HK-2 (cell line): ENCODE measurements around the gene ARHGAP22.
A peak's percentile ranks its signal among the peaks of the same experiment; 100 is the strongest.
"Not testable (repeated sequence)": the region's sequence is repeated elsewhere in the genome, so short reads cannot be mapped to it uniquely, and the experiment has no call there.

Experiments used
- DNase-seq: peaks from one replicate; pipeline ENCODE4 v3.0.0-alpha.2; 2018; ENCODE audit not compliant: unreplicated experiment

The ARHGAP22 gene

GRCh38 chr10:48450233-48450740 lies 154.6 kb downstream of the ARHGAP22 start:
- DNase-seq: no peak

GRCh38 chr10:48449501-48450232 lies 155.2 kb downstream of the ARHGAP22 start:
- no peak for DNase-seq

DNA sequence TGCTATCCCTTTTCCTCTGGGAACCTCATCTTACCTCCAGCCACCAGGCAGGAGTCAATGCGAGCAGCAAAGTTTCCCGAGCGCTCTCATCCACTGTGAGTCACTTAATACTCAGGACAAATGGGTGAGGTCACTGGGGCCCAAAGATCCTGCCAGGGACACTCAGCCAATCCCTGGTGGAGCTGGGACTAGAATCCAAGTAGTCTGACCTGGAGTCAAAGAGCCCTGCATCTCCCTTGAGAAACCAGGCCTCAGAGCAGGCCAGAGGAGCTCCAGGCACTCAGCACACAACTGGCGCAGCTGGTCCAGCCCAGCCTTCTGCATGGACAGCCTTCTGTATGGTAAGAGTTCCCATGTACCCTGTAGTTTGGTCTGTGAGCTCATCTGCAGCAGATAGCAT lies 156.1 kb downstream of the ARHGAP22 start:
- peak; percentile 65 for DNase-seq

DNA sequence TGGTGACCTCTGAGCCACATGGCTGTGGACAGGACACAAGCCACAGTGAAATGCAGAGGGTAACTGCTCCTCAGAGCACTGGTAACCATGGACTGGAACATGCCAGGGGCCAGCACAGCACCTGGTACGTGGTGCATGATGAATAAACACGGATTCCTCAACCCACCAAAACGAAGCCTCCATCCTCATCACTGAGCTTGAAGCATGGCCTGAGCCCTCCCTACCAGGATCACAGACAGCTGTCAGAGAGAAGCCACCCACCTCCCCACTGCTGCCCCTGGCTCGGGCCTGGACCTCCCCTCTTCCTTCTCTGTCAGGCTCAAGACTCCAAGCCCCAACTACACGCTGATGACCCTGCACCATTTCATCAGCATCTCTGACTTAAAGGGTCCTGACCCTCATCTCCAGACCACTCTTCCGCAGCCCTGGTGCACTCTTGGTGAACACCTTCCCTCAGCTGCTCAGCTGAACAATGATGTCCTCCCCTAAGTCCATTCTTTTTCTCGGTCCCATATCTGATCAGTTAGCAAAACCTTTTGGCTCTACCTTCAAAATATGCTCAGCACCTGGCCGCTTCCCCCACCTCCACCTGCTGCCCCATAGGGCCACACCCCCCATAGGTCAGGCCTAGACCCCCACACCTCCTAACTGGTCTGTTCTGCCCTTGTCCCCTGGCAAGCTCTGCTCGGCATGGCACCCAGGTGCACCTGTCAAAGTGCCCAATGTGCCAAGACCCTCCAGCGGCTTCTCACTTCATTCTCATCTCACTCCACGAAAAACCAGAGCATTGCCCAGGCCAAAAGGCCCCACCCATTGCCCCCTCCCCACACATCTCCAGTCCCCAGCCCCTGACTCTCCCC lies 157.3 kb downstream of the ARHGAP22 start:
- DNase-seq: no peak

DNA sequence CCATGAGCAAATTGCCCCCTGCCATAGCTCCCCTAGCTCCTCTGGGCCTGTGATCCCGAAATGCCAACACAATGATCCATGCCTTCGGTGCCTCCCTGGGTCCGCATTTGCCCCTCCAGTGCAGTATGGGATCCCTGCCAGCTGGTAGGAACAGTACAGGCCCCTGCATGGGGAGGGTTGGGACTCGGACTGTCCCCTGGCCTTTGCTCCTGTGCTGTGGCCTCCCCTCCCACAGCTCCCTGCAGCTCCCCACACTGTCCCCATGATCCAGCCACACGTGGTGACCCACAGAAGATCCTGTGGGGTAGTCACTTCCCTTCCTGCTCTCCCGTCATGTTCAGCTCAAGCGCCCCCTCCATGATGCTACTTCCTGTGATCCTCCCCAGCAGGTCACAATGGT lies 158.1 kb downstream of the ARHGAP22 start:
- DNase-seq: no peak

DNA sequence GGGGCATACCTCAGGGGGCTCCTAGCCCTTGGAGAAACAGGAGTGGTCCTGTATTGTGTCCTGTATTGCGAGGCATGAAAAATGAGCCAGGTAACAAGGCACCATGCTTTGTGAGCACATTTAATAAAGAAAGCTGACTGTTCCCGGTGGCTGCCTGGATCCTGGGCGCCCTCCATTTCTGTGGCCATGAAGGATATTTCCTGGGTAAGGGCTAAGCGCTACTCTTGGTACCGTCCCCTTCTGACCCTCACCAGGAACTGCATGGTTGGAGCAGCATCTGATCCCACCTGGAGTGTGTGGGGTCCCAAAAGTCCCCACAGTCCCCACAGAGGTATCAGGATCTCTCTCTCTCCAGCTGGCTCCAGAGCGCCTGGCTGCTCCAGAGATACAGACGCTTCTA lies 158.9 kb downstream of the ARHGAP22 start:
- no peak for DNase-seq

DNA sequence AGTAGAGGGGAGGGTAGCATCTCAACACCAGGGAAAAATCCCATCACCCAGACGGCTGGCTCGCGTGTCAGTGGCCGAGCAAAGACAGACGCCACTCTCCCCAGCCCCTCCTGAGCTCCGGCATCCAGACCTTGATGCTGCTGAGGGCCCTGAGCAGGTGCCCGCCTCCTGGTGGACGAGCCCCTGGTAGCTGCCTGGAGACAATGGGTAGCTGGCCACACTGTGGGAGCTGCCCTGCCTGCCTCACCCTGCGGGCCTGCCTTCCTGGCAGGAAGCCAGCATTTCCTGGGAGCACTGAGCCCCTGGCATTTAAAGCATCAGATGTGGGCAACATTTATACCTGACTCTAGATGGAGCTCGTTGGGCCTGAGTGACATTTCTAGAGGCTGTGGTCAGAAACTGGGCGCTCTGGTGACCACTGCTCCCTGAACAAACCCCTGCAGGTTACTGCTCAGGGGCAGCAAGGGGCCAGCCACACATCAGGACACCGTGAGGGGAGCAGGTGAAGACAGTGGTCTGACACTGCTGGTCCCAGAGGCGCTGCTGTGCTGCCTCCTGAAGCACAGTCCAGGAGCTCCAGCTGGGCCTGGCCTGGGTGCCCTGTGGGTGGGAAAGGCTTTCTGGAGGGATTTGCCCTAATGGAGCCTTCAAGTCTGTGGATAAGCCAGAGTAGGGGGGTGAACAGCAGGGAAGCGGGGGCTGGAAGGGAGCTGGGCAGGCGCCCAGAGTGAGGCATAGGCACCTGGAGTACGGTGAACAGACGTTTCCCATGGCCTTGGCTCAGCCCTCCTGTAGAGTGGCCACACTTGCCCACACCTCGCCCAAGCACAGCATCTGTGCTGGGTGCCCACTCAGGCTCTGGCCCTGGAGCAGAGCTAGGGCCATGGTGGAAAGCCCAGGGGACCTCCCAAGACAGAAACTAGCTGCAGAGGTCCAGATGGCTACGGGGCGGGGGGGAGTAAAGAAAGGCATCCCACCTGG lies 159.7 kb downstream of the ARHGAP22 start:
- peak; percentile 66 for DNase-seq

- DNase-seq: no peak
These were observed 160.6 kb downstream of the ARHGAP22 start for GRCh38 chr10:48444266-48444665.

GRCh38 chr10:48442809-48443177 lies 162.1 kb downstream of the ARHGAP22 start:
- no peak for DNase-seq

- DNase-seq: no peak
These were observed 162.6 kb downstream of the ARHGAP22 start for GRCh38 chr10:48442090-48442808.

DNA sequence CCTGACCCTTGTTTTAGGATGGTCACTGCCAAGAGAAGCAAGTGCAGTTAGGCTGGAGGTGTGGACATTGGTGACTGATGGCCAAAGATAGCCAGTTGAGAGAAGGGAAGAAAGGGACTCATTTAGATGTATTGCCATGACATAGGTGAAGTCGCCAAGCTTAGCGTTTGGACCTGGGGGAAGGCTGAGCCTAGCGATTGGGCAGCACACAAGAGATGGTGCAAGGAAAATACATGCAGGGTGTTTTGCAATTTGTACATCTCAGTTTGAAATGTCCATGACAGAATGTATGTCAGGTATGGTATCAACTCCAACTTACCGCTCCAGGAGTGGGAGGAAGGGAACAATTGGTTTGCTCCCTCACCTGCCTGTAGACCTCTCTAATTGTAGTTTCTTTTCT lies 164.1 kb downstream of the ARHGAP22 start:
- no peak for DNase-seq

GRCh38 chr10:48439581-48440041 lies 165.3 kb downstream of the ARHGAP22 start:
- no peak for DNase-seq

DNA sequence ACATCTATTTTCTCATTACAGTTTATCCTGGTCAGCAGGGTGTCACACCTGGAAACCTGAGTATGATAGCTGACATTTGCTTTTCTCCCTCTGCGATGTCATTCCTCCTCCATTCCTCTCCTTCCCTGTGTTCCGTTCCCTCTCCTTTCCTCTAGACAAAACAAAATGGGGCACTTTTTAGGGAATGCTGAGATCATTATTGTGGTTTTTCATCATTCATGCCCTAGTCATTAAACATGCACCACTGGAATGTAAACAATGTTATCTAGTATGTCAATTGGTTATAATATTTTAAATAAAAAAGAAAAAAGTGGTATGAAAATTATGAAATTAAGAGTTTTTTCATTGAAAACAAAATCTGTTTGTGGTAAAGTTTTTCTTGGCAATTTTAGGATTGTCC lies 165.8 kb downstream of the ARHGAP22 start:
- no peak for DNase-seq

DNA sequence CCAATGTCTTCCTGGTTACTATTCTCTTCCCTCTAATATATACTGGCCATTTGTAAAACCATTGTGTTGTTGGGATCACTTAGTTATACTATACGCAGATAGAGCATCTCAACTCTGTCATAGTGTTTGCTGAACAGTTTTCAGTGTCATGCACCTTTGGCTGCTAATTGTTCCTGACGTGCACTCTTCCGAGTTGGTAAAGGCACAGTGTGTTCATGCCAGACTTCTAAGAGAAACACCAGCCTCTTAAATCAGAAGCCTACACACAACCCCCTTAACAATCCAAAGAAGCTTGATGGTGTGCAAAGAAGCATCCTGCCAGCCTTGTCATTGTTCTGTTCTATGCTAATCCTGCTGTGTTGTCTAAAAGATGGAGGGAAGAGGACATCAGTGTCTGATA lies 167.3 kb downstream of the ARHGAP22 start:
- no peak for DNase-seq

DNA sequence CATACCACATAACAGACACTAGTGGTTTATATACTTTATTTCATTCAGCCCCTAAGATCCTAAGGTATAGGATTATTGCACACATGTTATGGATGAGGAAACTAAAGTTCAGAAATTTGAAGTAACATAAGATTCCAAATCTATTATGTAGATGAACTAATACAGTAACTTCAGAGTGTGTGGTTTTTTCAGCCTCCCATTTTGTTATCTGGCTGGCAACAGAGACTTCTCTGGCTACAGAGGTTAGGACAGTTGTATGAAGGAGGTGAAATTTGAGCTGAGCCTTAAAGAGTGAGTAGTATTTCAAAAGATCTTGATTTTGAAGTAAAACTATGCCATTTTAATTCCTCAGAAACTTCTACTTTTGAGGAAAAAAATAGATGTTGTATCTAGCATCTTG lies 173.0 kb downstream of the ARHGAP22 start:
- DNase-seq: no peak

DNA sequence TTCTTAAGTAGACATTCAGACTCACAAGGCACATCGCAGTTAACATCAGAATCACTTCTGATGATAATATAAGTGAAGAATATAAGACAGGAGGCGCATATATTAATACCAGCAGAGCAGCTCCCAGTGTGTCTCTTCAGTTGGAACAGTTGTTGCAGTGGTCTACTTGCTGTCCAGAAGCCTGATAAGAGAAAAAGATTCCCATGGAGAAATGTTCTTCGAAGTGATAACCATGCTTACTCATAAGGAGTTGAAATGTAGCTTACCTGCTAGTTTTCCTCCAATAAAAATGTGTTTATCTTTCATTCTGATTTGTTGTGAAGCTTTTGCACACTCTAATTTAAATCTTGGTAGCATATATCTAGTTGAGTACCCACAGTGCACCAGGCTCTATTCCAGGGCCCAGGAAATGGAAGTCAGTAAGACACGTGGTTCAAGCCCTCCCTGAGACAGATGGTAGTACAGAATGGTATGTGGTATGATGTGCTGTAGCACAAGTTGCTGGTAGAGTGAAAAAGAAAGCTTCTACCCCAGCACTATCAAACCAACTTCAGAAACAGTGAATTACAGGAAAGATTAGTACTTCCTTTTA lies 174.4 kb downstream of the ARHGAP22 start:
- DNase-seq: no peak

DNA sequence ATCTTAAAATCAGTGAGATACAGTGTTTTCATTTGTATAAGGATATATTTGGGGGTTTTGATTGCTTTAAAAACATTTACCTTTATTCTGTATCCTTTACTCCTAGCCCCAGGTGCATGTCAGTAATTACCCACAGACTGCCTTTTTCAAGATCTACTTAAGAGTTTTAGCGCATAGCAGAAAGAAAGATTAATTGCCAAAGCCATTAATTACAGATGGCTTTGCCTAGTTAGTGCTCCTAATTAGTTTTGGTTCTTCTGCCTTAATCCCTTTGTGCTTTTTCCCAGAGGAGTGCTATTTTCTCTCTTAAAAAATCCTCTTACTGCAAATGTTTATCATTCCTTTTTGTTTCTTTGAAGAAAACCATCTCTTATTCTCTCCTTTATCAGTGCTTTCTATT lies 175.6 kb downstream of the ARHGAP22 start:
- no peak for DNase-seq

DNA sequence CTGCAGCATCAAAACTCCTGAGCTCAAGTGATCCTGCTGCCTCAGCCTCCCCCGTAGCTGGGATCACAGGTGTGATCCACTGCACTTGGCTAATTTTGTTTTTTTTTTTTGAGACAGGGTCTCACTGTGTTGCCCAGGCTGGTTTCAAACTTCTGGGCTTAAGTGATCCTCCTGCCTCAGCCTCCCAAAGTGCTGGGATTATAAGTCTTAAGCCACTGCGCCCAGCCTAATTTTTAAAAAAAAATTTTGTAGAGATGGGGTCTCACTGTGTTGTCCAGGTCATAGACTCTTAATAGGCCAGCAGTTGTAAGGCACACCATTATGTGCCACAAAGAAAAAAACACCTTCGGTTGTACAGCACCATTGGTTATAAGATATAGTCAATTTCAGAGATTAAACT lies 176.0 kb downstream of the ARHGAP22 start:
- no peak for DNase-seq

DNA sequence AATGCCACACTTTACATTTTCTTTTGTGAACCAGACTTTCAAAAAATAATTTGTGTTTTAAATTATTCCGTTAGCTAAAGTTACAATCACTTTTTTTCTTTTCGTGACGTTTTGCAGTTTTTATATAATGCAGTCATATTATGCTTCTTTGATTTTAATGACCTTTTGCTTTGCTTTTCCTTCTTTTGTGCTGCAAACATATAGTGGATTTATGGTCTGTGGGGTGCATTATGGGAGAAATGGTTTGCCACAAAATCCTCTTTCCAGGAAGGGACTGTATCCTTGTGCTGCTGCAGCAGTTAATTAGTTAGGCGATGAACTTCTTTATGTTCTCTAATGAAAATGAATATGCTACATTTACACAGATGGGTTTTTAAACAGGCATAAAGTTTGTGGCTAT lies 181.0 kb downstream of the ARHGAP22 start:
- no peak for DNase-seq

GRCh38 chr10:48421862-48422261 lies 183.0 kb downstream of the ARHGAP22 start:
- DNase-seq: not testable (repeated sequence)

GRCh38 chr10:48419714-48420113 lies 185.2 kb downstream of the ARHGAP22 start:
- no peak for DNase-seq
